Heart left ventricle (tissue), 16 donors: ENCODE data around the gene PLRG1. TPM values are rescaled to one million over a fixed set of nuclear protein-coding genes. Genes with fewer than 3 reads are reported as not detected.

Experiments
- ATAC-seq, 4 donors: fragments of 200-7000 bp; cut with Tn5 transposase; one replicate each; pipeline ENCODE4 v1.9.1; 2020 to 2022; ENCODE audit warnings: moderate library complexity in 4 of 4, mild to moderate bottlenecking in 3 of 4, moderate number of reproducible peaks in 1 of 4
- DNase-seq, 5 donors: peaks; one replicate each; pipeline ENCODE4 v3.0.0-alpha.2; 2020
- H3K27ac ChIP-seq, 12 donors: fragments of 200-600 bp; sonication (generic) in 4 of 12; one replicate each; pipeline versions ENCODE4 v1.5.0 to v1.8.0; 2016 to 2022; ENCODE audit warnings: mild to moderate bottlenecking in 2 of 12
- H3K27me3 ChIP-seq, 9 donors: fragments of 200-600 bp; sonication (generic) in 2 of 9; one replicate each; pipeline versions ENCODE4 v1.5.1 to v1.8.0; 2016 to 2022; ENCODE audit warnings: mild to moderate bottlenecking in 3 of 9
- H3K36me3 ChIP-seq, 9 donors: fragments of 200-600 bp; sonication (generic) in 2 of 9; one replicate each; pipeline versions ENCODE4 v1.5.0 to v1.8.0; 2018 to 2022; ENCODE audit warnings: mild to moderate bottlenecking in 2 of 9
- H3K4me1 ChIP-seq, 12 donors: fragments of 200-600 bp; sonication (generic) in 4 of 12; one replicate each; pipeline versions ENCODE4 v1.5.0 to v1.8.0; 2016 to 2022; ENCODE audit warnings: mild to moderate bottlenecking in 3 of 12
- H3K4me3 ChIP-seq, 12 donors: fragments of 200-600 bp; sonication (generic) in 4 of 12; one replicate each; pipeline versions ENCODE4 v1.5.0 to v1.8.0; 2017 to 2022; ENCODE audit warnings: mild to moderate bottlenecking in 9 of 12, moderate library complexity in 4 of 12
- H3K9me3 ChIP-seq, 12 donors: fragments of 200-600 bp; sonication (generic) in 4 of 12; one replicate each; pipeline versions ENCODE4 v1.5.0 to v1.8.0; 2016 to 2022; ENCODE audit warnings: mild to moderate bottlenecking in 1 of 12
- POLR2A ChIP-seq, 2 donors: fragments of 450-650 bp; IDR thresholded peaks; one replicate each; pipeline ENCODE4 v1.6.1; 2017; ENCODE audit warnings: antibody characterized with exemption in 2 of 2, mild to moderate bottlenecking in 2 of 2, moderate library complexity in 2 of 2
- WGBS, 4 donors: extraction: QIAGEN DNeasy Blood & Tissue Kit in 2 of 4; methylation state at CpG; one replicate each; pipeline versions ENCODE4 v1.1.5 to v1.1.7; 2013 to 2018; 5-methylcytosine and 5-hydroxymethylcytosine counted together
- intact Hi-C, 10 donors: fragments of 100-400 bp; cut with DNase I; formaldehyde crosslinking; loops; one replicate each; pipeline versions ENCODE4 v1.11.1 to v1.14.2; 2022
- polyA plus RNA-seq, 2 donors: library from polyadenylated mRNA; stranded (reverse); fragments of 200-250 nt; gene quantifications; one replicate each; pipeline ENCODE4 v1.2.3, GENCODE V29; 2013
- total RNA-seq, 9 donors: library from RNA; depleted of rRNA in 2 of 9; stranded (reverse); fragments of >200 nt in 2 of 9; fragmentation: NEBNext Ultra II Directional in 3 of 9; extraction: Animal tissue kit (Norgen Biotek cat#: 25700) in 3 of 9; gene quantifications; one replicate each; pipeline versions ENCODE4 v1.1.0 to v1.2.4, GENCODE V29; 2016 to 2023
- TF ChIP-seq, protein P1 (sequence below), 12 donors: fragments of 200-600 bp; sonication (generic) in 4 of 12; IDR thresholded peaks; one replicate each; pipeline versions ENCODE4 v1.5.0 to v1.8.0; 2018 to 2022; ENCODE audit warnings: antibody characterized with exemption in 12 of 12, mild to moderate bottlenecking in 5 of 12
- donor health status: ischemic (EF 13 %, LVEDD 7.1; RV severe dilation, severe dysfunction).
- donor health status: healthy with polysubstance abuse.
- donor health status: DM: no; HTN: yes; CAD: no.
- donor health status: DM: no; HTN: no; CAD: no.
- donor health status: ischemic (EF 25% LVEDD 6.9; RV normal size, moderate dysfunction).
- donor health status: ischemic (EF 25% LVEDD 5.7; RV mildly dilated, moderate dysfunction).
- donor health status: healthy.
- donor health status: DM: yes; HTN: yes; CAD: no.
- donor health status: ischemic (EF 35%, LVEDD 5.7; RV mildly dilated, moderate dysfunction).
- donor health status: nonischemic (EF 11% LVEDD 7.7; RV severe dilation, severe dysfunction).
- donor health status: DM: yes; HTN: yes; CAD: no.
- donor health status: PGD.
- donor health status: ischemic (EF 29% LVEDD 5.4; RV normal size, mild dysfunction).
- donor health status: nonischemic (EF 23%, LVEDD 6.1; RV moderate dilation, normal function).

PLRG1 gene
- total and polyA plus RNA-seq, 11 donors: 25.4 to 52.3 (median 40.5) TPM

DNA sequence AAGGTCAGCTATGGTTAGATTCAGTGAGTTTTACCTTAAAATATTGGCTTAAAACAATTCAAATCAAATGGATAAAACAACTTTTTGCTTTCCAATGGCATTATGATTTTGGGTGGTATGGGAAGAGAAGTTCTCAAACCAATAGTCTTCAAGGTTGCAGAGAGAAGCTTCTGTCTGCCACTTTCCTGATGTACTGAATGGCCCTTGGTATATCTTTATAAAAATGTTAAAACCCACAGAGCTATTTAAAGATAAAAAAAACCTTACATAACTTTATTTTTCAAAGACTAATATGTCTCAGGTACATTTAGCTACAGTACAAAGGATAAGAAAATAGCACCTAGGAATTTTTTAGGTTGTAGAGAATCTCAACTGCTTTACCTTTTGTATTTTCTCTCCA lies 33.5 kb upstream of the PLRG1 start:
- H3K4me1 ChIP-seq: no peaks in the 10 kb centered on the region
- intact Hi-C loops: no loop called here
- no peak for DNase-seq
- peaks cover 0 to 6% (median 0%) of the 10 kb centered on the region in 9 donors for H3K27me3 ChIP-seq
- H3K9me3 ChIP-seq: no peaks in the 10 kb centered on the region
- no peak overlapping the region for H3K27ac ChIP-seq
- no peak for TF ChIP-seq POLR2A (IDR thresholded peaks at IDR 0.05)
- TF ChIP-seq, protein P1, sequence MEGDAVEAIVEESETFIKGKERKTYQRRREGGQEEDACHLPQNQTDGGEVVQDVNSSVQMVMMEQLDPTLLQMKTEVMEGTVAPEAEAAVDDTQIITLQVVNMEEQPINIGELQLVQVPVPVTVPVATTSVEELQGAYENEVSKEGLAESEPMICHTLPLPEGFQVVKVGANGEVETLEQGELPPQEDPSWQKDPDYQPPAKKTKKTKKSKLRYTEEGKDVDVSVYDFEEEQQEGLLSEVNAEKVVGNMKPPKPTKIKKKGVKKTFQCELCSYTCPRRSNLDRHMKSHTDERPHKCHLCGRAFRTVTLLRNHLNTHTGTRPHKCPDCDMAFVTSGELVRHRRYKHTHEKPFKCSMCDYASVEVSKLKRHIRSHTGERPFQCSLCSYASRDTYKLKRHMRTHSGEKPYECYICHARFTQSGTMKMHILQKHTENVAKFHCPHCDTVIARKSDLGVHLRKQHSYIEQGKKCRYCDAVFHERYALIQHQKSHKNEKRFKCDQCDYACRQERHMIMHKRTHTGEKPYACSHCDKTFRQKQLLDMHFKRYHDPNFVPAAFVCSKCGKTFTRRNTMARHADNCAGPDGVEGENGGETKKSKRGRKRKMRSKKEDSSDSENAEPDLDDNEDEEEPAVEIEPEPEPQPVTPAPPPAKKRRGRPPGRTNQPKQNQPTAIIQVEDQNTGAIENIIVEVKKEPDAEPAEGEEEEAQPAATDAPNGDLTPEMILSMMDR (IDR thresholded peaks at IDR 0.05): no peak
- H3K36me3 ChIP-seq: no peaks in the 10 kb centered on the region
- no peak for ATAC-seq
- no peak overlapping the region for H3K4me3 ChIP-seq

DNA sequence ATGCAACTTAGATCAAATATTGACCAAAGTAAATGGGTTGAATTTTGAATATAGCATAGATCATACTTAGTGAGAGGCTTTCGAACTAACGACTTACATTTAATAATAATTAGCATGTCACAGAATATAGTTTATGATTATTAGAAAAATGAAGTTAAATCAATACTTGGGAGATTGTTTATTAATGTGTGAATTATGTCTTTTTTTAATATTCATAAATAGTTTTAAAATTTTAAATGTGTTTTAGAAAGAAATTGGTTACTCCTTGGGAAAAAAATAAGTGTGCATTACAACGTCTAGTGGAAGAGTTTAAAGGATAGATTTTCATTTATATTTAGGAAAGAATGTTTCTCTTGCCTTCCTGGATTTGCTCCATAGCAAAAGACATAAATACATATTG lies 33.0 kb upstream of the PLRG1 start:
- H3K4me3 ChIP-seq: no peak overlapping the region
- H3K27me3 ChIP-seq: peaks cover 0 to 5% (median 0%) of the 10 kb centered on the region in 9 donors
- H3K9me3 ChIP-seq: no peaks in the 10 kb centered on the region
- DNase-seq (no peak), ATAC-seq (no peak)
- intact Hi-C loops: no loop called here
- TF ChIP-seq POLR2A (IDR thresholded peaks at IDR 0.05): no peak
- TF ChIP-seq, protein P1 (IDR thresholded peaks at IDR 0.05): no peak
- no peaks in the 10 kb centered on the region for H3K4me1 ChIP-seq
- 81 to 88% (median 87%) methylated on average over 3 of the region's 3 CpGs for WGBS, 4 donors
- no peak overlapping the region for H3K27ac ChIP-seq
- no peaks in the 10 kb centered on the region for H3K36me3 ChIP-seq

DNA sequence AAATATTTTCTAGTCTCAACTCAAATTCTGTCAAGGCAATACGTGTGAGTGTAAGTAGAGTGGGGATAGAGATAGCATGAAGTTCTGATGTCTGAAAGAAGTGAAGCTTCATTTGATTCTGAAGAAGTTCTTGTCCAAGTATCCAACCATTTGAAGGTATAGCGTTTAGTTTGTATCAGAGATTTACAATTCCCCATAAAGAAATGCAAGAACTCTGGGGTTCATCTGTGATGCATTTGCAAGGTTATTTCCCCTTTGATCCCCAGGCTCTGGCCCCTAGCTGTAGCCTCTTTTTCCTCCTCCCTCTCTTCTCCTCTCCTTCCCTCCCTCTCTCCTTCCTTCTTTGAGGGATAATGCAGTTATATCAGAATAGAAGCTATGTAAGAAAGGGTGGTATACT lies 32.5 kb upstream of the PLRG1 start:
- no peak for TF ChIP-seq POLR2A (IDR thresholded peaks at IDR 0.05)
- TF ChIP-seq, protein P1 (IDR thresholded peaks at IDR 0.05): no peak
- H3K4me1 ChIP-seq: no peaks in the 10 kb centered on the region
- 61 to 86% (median 67%) methylated on average over 2 of the region's 2 CpGs for WGBS, 4 donors

DNA sequence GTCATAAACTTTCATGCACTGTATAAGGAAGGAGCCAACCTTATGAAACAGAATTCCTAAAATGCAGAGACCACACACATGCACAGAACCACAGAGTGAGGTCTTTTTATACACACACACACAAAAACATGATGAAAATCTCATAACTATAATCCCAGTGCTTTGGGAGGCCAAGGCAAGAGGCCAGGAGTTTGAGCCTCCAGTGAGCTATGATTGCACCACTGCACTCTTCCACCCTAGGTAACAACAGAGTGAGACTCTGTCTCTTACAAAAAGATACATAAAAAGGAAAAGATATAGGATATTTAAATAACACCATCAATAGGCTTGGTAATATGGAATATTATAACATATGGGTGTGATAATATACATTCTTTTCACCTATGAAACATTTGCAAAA lies 29.7 kb upstream of the PLRG1 start:
- ATAC-seq (no peak), DNase-seq (no peak)
- H3K4me3 ChIP-seq: no peak overlapping the region
- TF ChIP-seq POLR2A (IDR thresholded peaks at IDR 0.05): no peak
- TF ChIP-seq, protein P1 (IDR thresholded peaks at IDR 0.05): no peak
- intact Hi-C loops: no loop called here
- peaks cover 0 to 17% (median 0%) of the 10 kb centered on the region in 9 donors for H3K27me3 ChIP-seq
- H3K4me1 ChIP-seq: no peaks in the 10 kb centered on the region
- no peaks in the 10 kb centered on the region for H3K36me3 ChIP-seq
- H3K27ac ChIP-seq: no peak overlapping the region
- H3K9me3 ChIP-seq: no peaks in the 10 kb centered on the region

More for the DNA sequence above, 32.5 kb upstream of the PLRG1 start:
- DNase-seq (no peak), ATAC-seq (no peak)
- intact Hi-C loops: no loop called here
- Histone ChIP-seq H3K27ac (no peak overlapping the region), H3K4me3 (no peak overlapping the region), H3K9me3 (no peaks in the 10 kb centered on the region), H3K27me3 (peaks cover 0 to 7% (median 0%) of the 10 kb centered on the region in 9 donors), H3K36me3 (no peaks in the 10 kb centered on the region)
